GM19328 (cell line): ENCODE measurements around the gene GPR89B.
"Not testable (repeated sequence)": the region's sequence is repeated elsewhere in the genome, so short reads cannot be mapped to it uniquely, and the experiment has no call there.

Source experiments
- ATAC-seq: cut with Tn5 transposase; IDR thresholded peaks from one replicate; pipeline ENCODE4 v1.9.1; 2021; ENCODE audit warnings: mild to moderate bottlenecking, moderate library complexity; ENCODE audit not compliant: unreplicated experiment

Gene GPR89B

GRCh38 chr1:147928236-147929132 is at the start of gene GPR89B:
TSS of gene GPR89B (plus strand) at chr1:147928420. CDS start at chr1:147928537, 117 bp downstream.
- peak; percentile 93 for ATAC-seq

- ATAC-seq = no peak
Observed at GRCh38 chr1:147879911-147880310, 48.3 kb upstream of the GPR89B start.

DNA sequence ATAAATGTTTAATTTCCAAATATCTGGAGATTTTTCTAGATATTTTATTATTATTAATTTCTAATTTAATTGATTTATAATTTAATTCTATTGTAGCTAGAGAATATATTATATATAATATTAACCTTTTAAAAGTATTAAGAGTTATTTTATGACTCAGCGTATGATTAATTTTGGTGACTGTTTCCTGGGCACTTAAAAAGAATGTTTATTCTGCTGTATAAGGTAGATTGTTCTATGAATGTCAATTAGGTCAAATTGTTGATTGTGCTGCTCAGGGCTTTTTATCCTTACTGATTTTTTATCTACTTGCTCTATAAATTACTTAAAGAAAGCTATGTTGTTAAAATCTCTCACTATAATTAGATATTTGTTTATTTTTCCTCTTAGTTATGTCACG is 45.7 kb upstream of the GPR89B start:
- ATAC-seq = no peak

GRCh38 chr1:147890177-147890790 is 37.9 kb upstream of the GPR89B start:
- ATAC-seq = no peak

- no peak for ATAC-seq
Observed at GRCh38 chr1:147891088-147891487, 37.1 kb upstream of the GPR89B start.

DNA sequence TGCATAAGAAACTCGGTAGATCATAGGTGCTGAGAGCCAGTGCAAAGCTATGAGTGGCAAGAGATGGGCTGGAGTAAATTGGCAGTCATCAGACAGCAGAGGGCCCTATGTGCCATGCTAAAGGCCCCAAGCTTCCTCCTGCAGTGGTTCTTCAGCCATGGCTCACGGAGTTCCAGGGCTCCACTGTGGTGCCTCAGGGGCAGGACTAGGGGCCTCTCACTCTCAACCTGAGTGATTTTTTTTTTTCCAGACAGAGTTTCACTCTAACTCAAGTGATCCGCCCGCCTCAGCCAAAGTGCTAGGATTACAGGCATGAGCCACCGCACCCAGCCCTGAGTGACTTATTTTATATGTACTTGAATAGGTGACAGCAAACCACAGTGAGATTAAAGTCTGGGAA is 36.0 kb upstream of the GPR89B start:
- ATAC-seq = no peak

DNA sequence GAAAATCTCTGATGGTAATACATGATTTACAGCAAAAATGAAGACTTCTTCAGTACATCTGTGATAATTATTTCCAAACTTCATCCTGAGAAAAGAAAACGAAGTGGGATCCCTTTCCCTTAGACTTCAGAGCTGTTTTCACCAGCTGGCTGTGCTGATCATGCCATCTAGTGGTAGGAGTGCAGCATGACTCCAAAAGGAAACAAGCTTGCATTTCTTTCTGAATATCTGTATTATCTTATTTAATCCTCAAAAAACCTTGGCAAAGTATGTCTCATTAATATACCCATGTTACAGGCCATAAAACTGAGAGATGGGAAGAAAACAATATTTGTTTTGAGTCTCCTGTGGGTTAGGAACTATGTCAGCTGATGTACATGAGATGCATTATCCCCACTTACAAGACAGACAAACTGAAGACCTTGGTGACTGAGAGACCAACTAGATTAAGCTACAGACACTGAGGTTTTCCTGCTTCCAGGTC is 35.4 kb upstream of the GPR89B start:
- ATAC-seq = no peak

GRCh38 chr1:147895123-147895522 is 33.1 kb upstream of the GPR89B start:
- no peak for ATAC-seq

- ATAC-seq = no peak
Observed at GRCh38 chr1:147897029-147897752, 31.0 kb upstream of the GPR89B start.

- ATAC-seq = no peak
Observed at GRCh38 chr1:147897789-147898188, 30.4 kb upstream of the GPR89B start.

GRCh38 chr1:147902253-147902845 is 25.9 kb upstream of the GPR89B start, which contains the start of gene GJA8:
TSS of gene GJA8 (plus strand) at chr1:147902795. CDS start at chr1:147907956, 5,161 bp downstream.
- no peak for ATAC-seq

DNA sequence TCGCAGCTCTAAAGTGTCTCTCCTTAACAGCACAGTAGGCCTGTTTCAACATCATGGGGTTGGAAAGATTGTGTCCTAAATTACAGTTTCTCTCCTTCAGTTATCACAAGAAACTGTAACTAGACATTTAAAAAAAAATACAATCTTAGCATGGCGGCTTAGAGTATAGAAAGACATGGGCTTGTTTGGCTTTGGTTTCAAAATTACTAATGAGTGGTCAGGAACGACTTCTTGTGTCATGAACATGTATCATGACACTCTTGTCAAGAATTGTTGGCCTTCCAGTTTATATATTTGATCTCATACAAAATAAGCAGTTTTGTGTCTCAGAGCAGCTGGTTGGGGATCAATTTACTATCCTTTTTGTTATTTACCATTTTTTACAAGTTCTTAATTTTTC is 23.5 kb upstream of the GPR89B start:
- ATAC-seq = no peak

GRCh38 chr1:147907786-147908509 is 20.3 kb upstream of the GPR89B start:
- ATAC-seq = no peak

- ATAC-seq = no peak
Observed at GRCh38 chr1:147912553-147912952, 15.7 kb upstream of the GPR89B start.

GRCh38 chr1:147913362-147913942 is 14.8 kb upstream of the GPR89B start:
- ATAC-seq = no peak

GRCh38 chr1:147919896-147920295 is 8.3 kb upstream of the GPR89B start:
- no peak for ATAC-seq

DNA sequence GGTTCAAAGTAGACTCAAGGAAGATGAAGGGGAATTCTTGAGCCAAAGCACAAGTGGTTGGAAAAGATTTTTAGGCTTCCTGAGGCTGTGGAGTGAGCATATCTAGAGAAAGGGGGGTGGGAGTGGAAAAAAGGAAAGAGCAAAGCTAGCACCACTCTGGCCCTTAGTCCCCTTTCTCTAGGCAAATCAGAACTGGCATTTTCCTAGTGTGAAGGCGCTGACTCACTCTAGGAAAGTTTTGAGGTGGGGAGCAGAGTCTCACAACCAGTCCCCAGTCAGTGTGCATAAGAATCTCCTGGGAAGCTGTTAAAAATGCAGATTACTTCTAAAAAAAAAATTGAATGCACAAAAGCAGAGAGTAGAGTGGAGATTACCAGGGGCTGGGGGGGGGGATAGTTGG is 3.4 kb upstream of the GPR89B start:
- ATAC-seq = no peak

GRCh38 chr1:147927215-147927614 is 1.0 kb upstream of the GPR89B start:
- ATAC-seq = not testable (repeated sequence)

DNA sequence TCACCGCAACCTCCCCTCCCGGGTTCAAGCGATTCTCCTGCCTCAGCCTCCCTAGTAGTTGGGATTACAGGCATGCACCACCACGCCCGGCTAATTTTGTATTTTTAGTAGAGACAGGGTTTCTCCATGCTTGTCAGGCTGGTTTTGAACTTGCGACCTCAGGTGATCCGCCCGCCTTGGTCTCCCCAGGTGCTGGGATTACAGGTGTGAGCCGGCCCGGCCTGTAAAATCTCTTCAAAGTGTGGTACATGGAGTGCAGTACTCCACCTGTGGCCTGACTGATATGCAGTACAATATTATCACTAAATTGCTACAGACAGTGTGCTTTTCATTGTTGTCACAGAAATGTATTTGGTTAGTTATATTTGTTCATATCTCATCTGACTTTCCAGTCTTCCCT is 531 bp upstream of the GPR89B start:
- not testable (repeated sequence) for ATAC-seq

GRCh38 chr1:147931137-147931536 is 2.9 kb downstream of the GPR89B start:
- ATAC-seq = not testable (repeated sequence)
